ENCODE data around the gene KIF22. TPM values are rescaled to one million over a fixed set of nuclear protein-coding genes. Genes with fewer than 3 reads are reported as not detected.

KIF22 gene
- total RNA-seq, 1 donor from 2014 or later = 31.9 TPM

- H3K9me3 Mint-ChIP-seq (ENCODE audit: unreplicated experiment) = peaks cover 11% of the 10 kb centered on the region
- peak overlapping the region; percentile 40 for H3K4me3 Mint-ChIP-seq (ENCODE audit: unreplicated experiment)
- peak overlapping the region; percentile 76 for H3K27ac Mint-ChIP-seq (ENCODE audit: unreplicated experiment)
Measured at GRCh38 chr16:29802416-29802935, 11.9 kb downstream of the KIF22 start.

GRCh38 chr16:29804020-29804419 is 13.5 kb downstream of the KIF22 start:
- Mint-ChIP-seq H3K27me3 (ENCODE audit: unreplicated experiment) (peaks cover 24% of the 10 kb centered on the region), H3K27ac (ENCODE audit: unreplicated experiment) (peak overlapping the region; percentile 98), H3K4me1 (ENCODE audit: low read depth, unreplicated experiment) (peaks cover 21% of the 10 kb centered on the region), H3K4me3 (ENCODE audit: unreplicated experiment) (peak overlapping the region; percentile 93), H3K9me3 (ENCODE audit: unreplicated experiment) (peaks cover 17% of the 10 kb centered on the region), H3K36me3 (ENCODE audit: unreplicated experiment) (no peaks in the 10 kb centered on the region)
- DNase-seq = no peak
- TF ChIP-seq CTCF (IDR thresholded peaks at IDR 0.05; ENCODE audit: partially characterized antibody, unreplicated experiment) = no peak

More at GRCh38 chr16:29802416-29802935, 11.9 kb downstream of the KIF22 start:
- no peak for DNase-seq
- Mint-ChIP-seq H3K36me3 (ENCODE audit: unreplicated experiment) (no peaks in the 10 kb centered on the region), H3K27me3 (ENCODE audit: unreplicated experiment) (peaks cover 16% of the 10 kb centered on the region), H3K4me1 (ENCODE audit: low read depth, unreplicated experiment) (peaks cover 19% of the 10 kb centered on the region)
- no peak for TF ChIP-seq CTCF (IDR thresholded peaks at IDR 0.05; ENCODE audit: partially characterized antibody, unreplicated experiment)

GRCh38 chr16:29804455-29805231 is 14.1 kb downstream of the KIF22 start:
- no peak for TF ChIP-seq CTCF (IDR thresholded peaks at IDR 0.05; ENCODE audit: partially characterized antibody, unreplicated experiment)
- H3K4me1 Mint-ChIP-seq (ENCODE audit: low read depth, unreplicated experiment) = peaks cover 21% of the 10 kb centered on the region
- no peak for DNase-seq
- no peaks in the 10 kb centered on the region for H3K36me3 Mint-ChIP-seq (ENCODE audit: unreplicated experiment)
- H3K4me3 Mint-ChIP-seq (ENCODE audit: unreplicated experiment) = peak overlapping the region; percentile 100
- peaks cover 17% of the 10 kb centered on the region for H3K9me3 Mint-ChIP-seq (ENCODE audit: unreplicated experiment)
- peaks cover 24% of the 10 kb centered on the region for H3K27me3 Mint-ChIP-seq (ENCODE audit: unreplicated experiment)
- peak overlapping the region; percentile 100 for H3K27ac Mint-ChIP-seq (ENCODE audit: unreplicated experiment)

- Mint-ChIP-seq H3K27ac (ENCODE audit: unreplicated experiment) (peak overlapping the region; percentile 100), H3K36me3 (ENCODE audit: unreplicated experiment) (no peaks in the 10 kb centered on the region), H3K4me1 (ENCODE audit: low read depth, unreplicated experiment) (peaks cover 25% of the 10 kb centered on the region), H3K4me3 (ENCODE audit: unreplicated experiment) (peak overlapping the region; percentile 100), H3K9me3 (ENCODE audit: unreplicated experiment) (peaks cover 17% of the 10 kb centered on the region), H3K27me3 (ENCODE audit: unreplicated experiment) (peaks cover 24% of the 10 kb centered on the region)
- TF ChIP-seq CTCF (IDR thresholded peaks at IDR 0.05; ENCODE audit: partially characterized antibody, unreplicated experiment) = no peak
- DNase-seq = peak; percentile 99
Measured at GRCh38 chr16:29805232-29806098, 14.9 kb downstream of the KIF22 start.

Measured in glutamatergic neuron (in vitro differentiated cells).